GM10248 (cell line): ENCODE results near the gene DSCAML1.

Experiments used
- CTCF ChIA-PET: fragments of 300-600 bp; sonication (Branson Sonifier 250); formaldehyde crosslinking; extraction: SDS; loops from one replicate; lab custom pipeline; 2021; ENCODE audit warnings: antibody characterized with exemption; lab: Yijun Ruan, JAX
- POLR2A ChIA-PET: fragments of 350-650 bp; sonication (Branson Sonifier 250); formaldehyde crosslinking; extraction: SDS; loops from one replicate; lab custom pipeline; 2020; ENCODE audit warnings: antibody characterized with exemption; lab: Yijun Ruan, JAX
- DNase-seq: peaks from one replicate; pipeline ENCODE4 v3.0.0; 2012; ENCODE audit errors: extremely low spot score
- CTCF ChIP-seq: IDR thresholded peaks from 2 replicates; pipeline ENCODE4 v1.5.1; 2012; ENCODE audit warnings: mild to moderate bottlenecking, low read depth; ENCODE audit errors: extremely low read depth, missing control alignments, control extremely low read depth

DSCAML1 gene

GRCh38 chr11:117559698-117560097, 237.3 kb downstream of the DSCAML1 start:
- no peak for TF ChIP-seq CTCF
- ChIA-PET POLR2A (no interaction called here), CTCF (interaction anchor here (1.5 kb wide), 1 partner anchor 9 kb away, joined by 4 read pairs; no protein-coding TSS in a partner anchor)
- no peak for DNase-seq

- TF ChIP-seq CTCF = no peak
- DNase-seq = no peak
- POLR2A ChIA-PET = no interaction called here
- CTCF ChIA-PET = no interaction called here
Observed at GRCh38 chr11:117557361-117557760, 239.7 kb downstream of the DSCAML1 start.

- POLR2A ChIA-PET = no interaction called here
Observed at GRCh38 chr11:117554601-117555333, 242.2 kb downstream of the DSCAML1 start.

GRCh38 chr11:117552626-117553025, 244.4 kb downstream of the DSCAML1 start:
- ChIA-PET POLR2A (no interaction called here), CTCF (no interaction called here)
- no peak for DNase-seq
- no peak for TF ChIP-seq CTCF

More at GRCh38 chr11:117554601-117555333, 242.2 kb downstream of the DSCAML1 start:
- no peak for TF ChIP-seq CTCF
- DNase-seq = no peak
- CTCF ChIA-PET = interaction anchor here (1.4 kb wide), 1 partner anchor 11 kb away, joined by 3 read pairs; no protein-coding TSS in a partner anchor

GRCh38 chr11:117551761-117552343, 245.2 kb downstream of the DSCAML1 start:
- ChIA-PET POLR2A (no interaction called here), CTCF (interaction anchor here (1.8 kb wide), 1 partner anchor 13 kb away, joined by 5 read pairs; no protein-coding TSS in a partner anchor)
- TF ChIP-seq CTCF = no peak
- no peak for DNase-seq

GRCh38 chr11:117550466-117550865, 246.6 kb downstream of the DSCAML1 start:
- ChIA-PET POLR2A (no interaction called here), CTCF (interaction anchor here (1.5 to 1.8 kb wide), 2 partner anchors 9 to 11 kb away, joined by 4 to 5 read pairs; no protein-coding TSS in a partner anchor)
- no peak for TF ChIP-seq CTCF
- no peak for DNase-seq
